Stimulated activated CD8-positive, alpha-beta memory T cell treated with anti-CD3 and anti-CD28 coated beads, Interleukin-7, amount 100 ng/mL, for 48 hours (primary cell): ENCODE results near the gene CCL22.
"Not testable (repeated sequence)": the region's sequence is repeated elsewhere in the genome, so short reads cannot be mapped to it uniquely, and the experiment has no call there.

Source experiments
- DNase-seq, 2 donors: peaks; one replicate each; pipeline ENCODE4 v3.0.0-alpha.2; 2020; ENCODE audit warnings: low read depth in 1 of 2; ENCODE audit errors: extremely low read depth in 1 of 2

CCL22 gene, protein sequence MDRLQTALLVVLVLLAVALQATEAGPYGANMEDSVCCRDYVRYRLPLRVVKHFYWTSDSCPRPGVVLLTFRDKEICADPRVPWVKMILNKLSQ

DNA sequence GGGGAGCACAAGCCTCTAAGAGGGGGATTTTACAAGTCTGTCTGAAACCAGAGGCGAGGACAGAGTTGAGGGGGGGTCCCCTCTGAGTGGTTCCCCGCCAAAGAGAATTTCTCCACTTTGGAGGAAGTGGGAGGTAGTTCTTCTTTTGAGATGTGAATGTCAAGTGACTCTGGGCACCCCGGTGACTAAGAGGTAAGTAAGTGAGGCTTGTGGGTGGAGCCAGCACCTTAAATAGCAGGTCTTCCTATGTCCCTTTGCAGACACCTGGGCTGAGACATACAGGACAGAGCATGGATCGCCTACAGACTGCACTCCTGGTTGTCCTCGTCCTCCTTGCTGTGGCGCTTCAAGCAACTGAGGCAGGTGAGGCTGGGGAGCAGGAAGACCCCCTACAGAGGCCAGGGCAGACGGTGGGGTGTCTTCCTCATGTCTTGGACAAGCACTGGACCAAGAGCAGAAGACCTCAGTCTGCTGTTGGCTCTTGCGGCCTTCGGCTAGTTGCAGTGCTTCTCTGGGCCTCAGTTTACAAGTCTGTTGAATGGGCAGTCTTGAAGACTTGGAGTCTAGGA, at the start of gene CCL22:
Gene CCL22 (plus strand): TSS at position 257 of the 569 bp plus-strand sequence. CDS start 34 bp downstream, at position 291.
- DNase-seq = peak in 1 of 2 donors; percentile 37

DNA sequence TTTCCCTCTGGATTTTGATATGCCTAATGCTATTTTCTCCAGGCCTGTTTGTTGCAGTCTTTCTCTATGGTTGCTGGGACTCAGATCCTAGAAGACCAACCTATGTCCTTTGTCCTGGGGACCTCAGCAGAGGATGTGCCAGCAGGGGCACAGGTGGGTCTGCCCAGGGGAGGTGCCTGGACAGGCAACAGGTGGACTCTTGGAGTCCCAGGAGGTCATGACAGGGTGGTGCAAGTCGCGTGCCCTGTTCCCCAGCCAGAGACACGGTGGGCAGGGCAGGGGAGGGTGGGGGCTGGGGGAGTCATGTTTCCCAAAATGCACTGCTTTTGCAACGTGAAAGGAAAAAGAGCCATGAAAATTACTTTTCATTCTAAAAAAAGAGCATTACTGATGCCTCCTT, 47.8 kb upstream of the CCL22 start:
- no peak for DNase-seq

DNA sequence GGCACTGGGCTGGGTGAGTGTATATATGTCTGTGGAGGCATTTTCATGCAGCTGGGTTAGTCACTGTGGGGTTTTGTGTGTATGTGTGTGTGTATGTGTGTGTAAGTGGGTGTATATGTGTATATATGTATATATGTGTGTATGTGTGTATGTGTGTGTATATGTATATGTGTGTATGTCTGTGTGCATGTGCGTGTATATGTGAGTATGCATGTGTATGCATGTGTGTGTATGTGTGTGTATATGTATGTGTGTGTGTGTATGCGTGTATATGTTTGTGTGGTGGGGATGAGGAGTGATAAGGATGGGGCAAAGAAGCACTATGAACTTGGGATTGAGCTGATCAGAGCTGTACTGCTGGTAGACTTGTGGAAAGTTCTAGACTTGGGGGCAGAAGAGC, 45.1 kb upstream of the CCL22 start:
- no peak for DNase-seq

GRCh38 chr16:57314161-57314785, 44.3 kb upstream of the CCL22 start:
- DNase-seq = no peak

- no peak for DNase-seq
These were observed 43.2 kb upstream of the CCL22 start for GRCh38 chr16:57315416-57315815.

DNA sequence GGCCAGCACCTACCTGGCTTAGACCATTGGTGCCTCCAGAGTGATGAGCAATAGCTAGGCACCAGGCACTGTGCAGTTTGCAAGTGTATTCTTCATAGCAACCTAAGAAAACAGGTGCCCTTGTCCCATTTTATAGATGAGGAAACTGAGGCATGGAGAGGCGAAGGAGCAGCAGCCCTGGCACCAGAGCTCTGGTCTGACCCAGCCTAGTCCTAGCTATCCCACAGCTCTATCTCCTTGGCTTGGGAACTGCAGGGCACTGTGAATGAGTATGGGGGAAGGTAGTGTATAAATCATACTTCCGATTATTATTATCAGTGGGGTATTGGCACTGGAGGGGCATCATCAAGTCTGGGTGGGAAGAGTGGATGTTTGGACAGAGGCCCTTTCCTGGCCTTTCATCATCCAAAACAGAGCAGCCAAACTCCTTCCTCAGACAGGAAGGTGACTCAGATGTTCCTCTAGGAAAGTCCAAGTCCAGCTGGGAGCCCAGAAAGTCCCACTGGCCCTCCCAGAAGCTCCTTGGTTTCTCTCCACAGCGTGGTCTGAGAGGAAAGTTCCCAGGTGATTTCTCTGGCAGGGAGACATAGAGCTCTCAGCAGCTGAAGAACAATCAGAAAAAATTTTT, 42.1 kb upstream of the CCL22 start:
- DNase-seq = no peak

GRCh38 chr16:57318240-57318970, 40.2 kb upstream of the CCL22 start:
- no peak for DNase-seq

GRCh38 chr16:57319646-57320045, 38.9 kb upstream of the CCL22 start:
- DNase-seq = no peak

GRCh38 chr16:57324749-57325148, 33.8 kb upstream of the CCL22 start:
- DNase-seq = no peak

GRCh38 chr16:57325458-57325857, 33.1 kb upstream of the CCL22 start:
- DNase-seq = no peak

- no peak for DNase-seq
These were observed 28.8 kb upstream of the CCL22 start for GRCh38 chr16:57329718-57330327.

GRCh38 chr16:57331355-57331754, 27.2 kb upstream of the CCL22 start:
- DNase-seq = no peak

DNA sequence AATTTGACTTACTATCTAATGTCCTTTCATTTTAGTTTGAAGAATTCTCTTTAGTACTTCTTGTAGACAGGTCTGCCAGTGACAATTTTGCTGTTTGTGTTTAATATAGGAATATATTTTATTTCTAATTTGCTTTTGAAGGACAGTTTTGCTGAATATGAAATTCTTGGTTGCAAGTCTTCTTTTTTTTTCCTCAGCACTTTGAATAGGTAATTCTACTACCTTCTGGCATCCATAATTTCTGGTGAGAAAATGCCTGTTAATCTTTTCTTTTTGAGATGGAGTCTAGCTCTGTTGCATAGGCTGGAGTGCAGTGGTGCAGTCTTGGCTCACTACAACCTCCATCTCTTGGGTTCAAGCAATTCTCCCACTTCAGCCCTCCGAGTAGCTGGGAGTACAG, 25.2 kb upstream of the CCL22 start:
- DNase-seq = no peak

DNA sequence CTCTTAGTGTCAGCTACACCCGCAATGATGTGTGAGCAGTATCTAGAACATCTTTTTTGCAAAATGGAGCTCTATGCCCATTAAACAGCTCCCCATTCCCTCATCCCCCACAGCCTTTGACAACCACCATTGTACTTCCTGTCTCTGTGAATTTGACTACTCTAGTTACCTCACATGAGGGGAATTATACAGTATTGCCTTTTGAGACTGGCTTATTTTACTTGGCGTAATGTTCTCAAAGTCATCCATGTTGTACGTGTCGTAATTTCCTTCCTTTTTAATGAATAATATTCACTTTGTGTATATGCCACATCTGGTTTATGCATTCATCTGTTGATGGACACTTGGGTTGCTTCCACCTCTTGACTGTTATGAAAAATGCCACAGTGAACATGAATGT, 23.2 kb upstream of the CCL22 start:
- DNase-seq = no peak

GRCh38 chr16:57341062-57341440, 17.5 kb upstream of the CCL22 start:
- DNase-seq = no peak

- no peak for DNase-seq
These were observed 16.9 kb upstream of the CCL22 start for GRCh38 chr16:57341441-57342303.

DNA sequence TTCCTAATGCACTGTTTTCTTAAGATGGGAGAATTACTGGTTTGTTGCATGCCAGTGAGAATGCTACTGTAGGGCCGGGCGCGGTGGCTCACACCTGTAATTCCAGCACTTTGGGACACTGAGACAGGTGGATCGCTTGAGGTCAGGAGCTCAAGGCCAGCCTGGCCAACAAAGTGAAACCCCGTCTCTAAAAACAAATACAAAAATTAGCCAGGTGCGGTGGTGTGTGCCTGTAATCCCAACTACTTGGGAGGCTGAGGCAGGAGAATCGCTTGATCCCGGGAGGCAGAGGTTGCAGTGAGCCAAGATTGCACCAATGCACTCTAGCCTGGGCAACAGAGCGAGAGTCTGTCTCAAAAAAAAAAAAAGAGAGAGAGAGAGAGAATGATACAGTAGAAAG, 16.0 kb upstream of the CCL22 start:
- DNase-seq = not testable (repeated sequence)

- DNase-seq = no peak
These were observed 15.4 kb upstream of the CCL22 start for GRCh38 chr16:57343221-57343620.

- not testable (repeated sequence) for DNase-seq
These were observed 14.5 kb upstream of the CCL22 start for GRCh38 chr16:57344094-57344493.

DNA sequence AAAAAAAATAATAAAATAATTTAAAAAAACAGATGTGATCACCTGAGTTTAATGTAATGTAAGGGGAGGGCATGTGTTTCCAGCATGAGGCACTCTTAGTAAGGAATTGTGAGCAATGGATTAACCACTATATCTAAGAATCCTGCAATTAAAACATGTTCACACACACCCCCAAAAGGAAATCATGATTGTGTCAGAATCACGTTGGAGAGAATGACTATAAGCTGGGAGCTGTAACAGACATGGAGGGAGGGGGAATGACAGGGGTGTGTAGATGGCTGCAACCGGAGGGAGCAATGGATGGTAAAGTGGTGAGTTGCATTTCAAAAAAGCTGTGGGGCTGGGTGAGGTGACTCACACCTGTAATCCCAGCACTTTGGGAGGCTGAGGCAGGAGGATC, 13.6 kb upstream of the CCL22 start:
- no peak for DNase-seq
